HL-60/S4 (cell line): ENCODE measurements around the gene ZNRF3.

Experiments
- in situ Hi-C: fragments of 300-500 bp; cut with MboI; formaldehyde crosslinking; loops from 2 replicates; pipeline ENCODE4 v1.14.3; 2022; ENCODE audit warnings: low sequenced_read_pairs

The ZNRF3 gene

GRCh38 chr22:28980326-28980725 lies 97.0 kb downstream of the ZNRF3 start:
- in situ Hi-C loops = no loop called here

GRCh38 chr22:28981818-28982499 lies 98.6 kb downstream of the ZNRF3 start:
- in situ Hi-C loops = no loop called here

- in situ Hi-C loops = no loop called here
Observed at GRCh38 chr22:28983190-28983589, 99.8 kb downstream of the ZNRF3 start.

GRCh38 chr22:28983788-28984441 lies 100.5 kb downstream of the ZNRF3 start:
- in situ Hi-C loops = no loop called here

GRCh38 chr22:28984482-28985158 lies 101.2 kb downstream of the ZNRF3 start:
- in situ Hi-C loops = no loop called here

GRCh38 chr22:28985581-28986290 lies 102.4 kb downstream of the ZNRF3 start:
- in situ Hi-C loops = no loop called here

- in situ Hi-C loops = no loop called here
Observed at GRCh38 chr22:28986366-28986765, 103.0 kb downstream of the ZNRF3 start.

- in situ Hi-C loops = no loop called here
Observed at GRCh38 chr22:28988457-28988856, 105.1 kb downstream of the ZNRF3 start.

- in situ Hi-C loops = no loop called here
Observed at GRCh38 chr22:28989035-28989464, 105.7 kb downstream of the ZNRF3 start.

- in situ Hi-C loops = no loop called here
Observed at GRCh38 chr22:28989484-28989883, 106.1 kb downstream of the ZNRF3 start.

GRCh38 chr22:28989912-28990311 lies 106.5 kb downstream of the ZNRF3 start:
- in situ Hi-C loops = no loop called here

GRCh38 chr22:28992565-28993356 lies 109.4 kb downstream of the ZNRF3 start:
- in situ Hi-C loops = no loop called here

- in situ Hi-C loops = no loop called here
Observed at GRCh38 chr22:28994522-28994921, 111.2 kb downstream of the ZNRF3 start.

GRCh38 chr22:28995551-28995950 lies 112.2 kb downstream of the ZNRF3 start:
- in situ Hi-C loops = no loop called here

GRCh38 chr22:28997342-28997741 lies 114.0 kb downstream of the ZNRF3 start:
- in situ Hi-C loops = no loop called here

GRCh38 chr22:28998681-28999080 lies 115.3 kb downstream of the ZNRF3 start:
- in situ Hi-C loops = no loop called here

- in situ Hi-C loops = no loop called here
Observed at GRCh38 chr22:28999510-28999909, 116.1 kb downstream of the ZNRF3 start.

- in situ Hi-C loops = no loop called here
Observed at GRCh38 chr22:28999919-29000556, 116.7 kb downstream of the ZNRF3 start.

GRCh38 chr22:29000641-29001040 lies 117.3 kb downstream of the ZNRF3 start:
- in situ Hi-C loops = no loop called here

GRCh38 chr22:29002603-29003002 lies 119.2 kb downstream of the ZNRF3 start:
- in situ Hi-C loops = no loop called here
